Duodenal mucosa (tissue), 2 donors: ENCODE measurements around the gene RNF213.
"Not testable (repeated sequence)": the region's sequence is repeated elsewhere in the genome, so short reads cannot be mapped to it uniquely, and the experiment has no call there.

Experiments
- H3K27ac ChIP-seq: one replicate; pipeline ENCODE4 v1.7.0; 2013; ENCODE audit warnings: low read depth, low read length
- H3K27me3 ChIP-seq, 2 donors: one replicate each; pipeline ENCODE4 v1.7.0; 2013; ENCODE audit warnings: low read length in 2 of 2, control low read depth in 1 of 2; ENCODE audit not compliant: insufficient read depth in 2 of 2, control insufficient read depth in 1 of 2
- H3K36me3 ChIP-seq, 2 donors: one replicate each; pipeline ENCODE4 v1.7.0; 2013; ENCODE audit warnings: low read length in 2 of 2, control low read depth in 1 of 2; ENCODE audit not compliant: insufficient read depth in 2 of 2, control insufficient read depth in 1 of 2
- H3K4me1 ChIP-seq, 2 donors: one replicate each; pipeline ENCODE4 v1.7.0; 2013; ENCODE audit warnings: low read length in 2 of 2, control low read depth in 1 of 2; ENCODE audit not compliant: insufficient read depth in 2 of 2, control insufficient read depth in 1 of 2
- H3K4me3 ChIP-seq, 2 donors: one replicate each; pipeline ENCODE4 v1.7.0; 2013; ENCODE audit warnings: low read length in 2 of 2, low read depth in 1 of 2
- H3K9ac ChIP-seq, 2 donors: one replicate each; pipeline ENCODE4 v1.7.0; 2013; ENCODE audit warnings: low read length in 2 of 2, low read depth in 1 of 2
- H3K9me3 ChIP-seq, 2 donors: one replicate each; pipeline ENCODE4 v1.7.0; 2013; ENCODE audit warnings: low read length in 2 of 2, control low read depth in 1 of 2; ENCODE audit not compliant: control insufficient read depth in 1 of 2

Gene RNF213

GRCh38 chr17:80242505-80242904 is 18.1 kb upstream of the RNF213 start:
- H3K4me3 ChIP-seq: no peak overlapping the region
- H3K9ac ChIP-seq: no peak overlapping the region
- H3K27me3 ChIP-seq: no peaks in the 10 kb centered on the region
- no peak overlapping the region for H3K27ac ChIP-seq
- no peaks in the 10 kb centered on the region for H3K9me3 ChIP-seq
- H3K4me1 ChIP-seq: no peaks in the 10 kb centered on the region
- H3K36me3 ChIP-seq: peaks cover 8 to 19% of the 10 kb centered on the region in 2 donors

- Histone ChIP-seq H3K36me3 (peaks cover 5 to 14% of the 10 kb centered on the region in 2 donors), H3K27ac (no peak overlapping the region), H3K9ac (no peak overlapping the region), H3K27me3 (no peaks in the 10 kb centered on the region), H3K9me3 (no peaks in the 10 kb centered on the region), H3K4me1 (no peaks in the 10 kb centered on the region), H3K4me3 (no peak overlapping the region)
These were observed 16.9 kb upstream of the RNF213 start for GRCh38 chr17:80243526-80244433.

- H3K4me3 ChIP-seq, H3K27me3 ChIP-seq, H3K9ac ChIP-seq, H3K27ac ChIP-seq, H3K4me1 ChIP-seq, H3K9me3 ChIP-seq: not testable (repeated sequence)
- peaks cover 5 to 14% of the 10 kb centered on the region in 2 donors for H3K36me3 ChIP-seq
These were observed 16.2 kb upstream of the RNF213 start for GRCh38 chr17:80244448-80244847.

GRCh38 chr17:80244871-80245509 is 15.7 kb upstream of the RNF213 start:
- Histone ChIP-seq H3K36me3 (peaks cover 5 to 14% of the 10 kb centered on the region in 2 donors), H3K9ac (no peak overlapping the region), H3K9me3 (no peaks in the 10 kb centered on the region), H3K4me1 (no peaks in the 10 kb centered on the region), H3K27ac (no peak overlapping the region), H3K27me3 (no peaks in the 10 kb centered on the region), H3K4me3 (no peak overlapping the region)

GRCh38 chr17:80245566-80246265 is 14.9 kb upstream of the RNF213 start:
- Histone ChIP-seq H3K4me1 (no peaks in the 10 kb centered on the region), H3K36me3 (peaks cover 5 to 14% of the 10 kb centered on the region in 2 donors), H3K9ac (no peak overlapping the region), H3K27me3 (no peaks in the 10 kb centered on the region), H3K27ac (no peak overlapping the region), H3K9me3 (no peaks in the 10 kb centered on the region), H3K4me3 (no peak overlapping the region)

- peaks cover 5 to 14% of the 10 kb centered on the region in 2 donors for H3K36me3 ChIP-seq
- no peaks in the 10 kb centered on the region for H3K27me3 ChIP-seq
- no peak overlapping the region for H3K4me3 ChIP-seq
- no peak overlapping the region for H3K27ac ChIP-seq
- no peaks in the 10 kb centered on the region for H3K9me3 ChIP-seq
- no peaks in the 10 kb centered on the region for H3K4me1 ChIP-seq
- H3K9ac ChIP-seq: no peak overlapping the region
These were observed 14.4 kb upstream of the RNF213 start for GRCh38 chr17:80246266-80246681.

GRCh38 chr17:80246726-80247125 is 13.9 kb upstream of the RNF213 start:
- no peak overlapping the region for H3K4me3 ChIP-seq
- H3K27me3 ChIP-seq: no peaks in the 10 kb centered on the region
- no peak overlapping the region for H3K27ac ChIP-seq
- no peaks in the 10 kb centered on the region for H3K9me3 ChIP-seq
- no peak overlapping the region for H3K9ac ChIP-seq
- peaks cover 5 to 14% of the 10 kb centered on the region in 2 donors for H3K36me3 ChIP-seq
- no peaks in the 10 kb centered on the region for H3K4me1 ChIP-seq

- Histone ChIP-seq H3K27ac (no peak overlapping the region), H3K27me3 (no peaks in the 10 kb centered on the region), H3K4me1 (no peaks in the 10 kb centered on the region), H3K9ac (no peak overlapping the region), H3K9me3 (no peaks in the 10 kb centered on the region), H3K36me3 (peaks cover 5 to 14% of the 10 kb centered on the region in 2 donors), H3K4me3 (no peak overlapping the region)
These were observed 13.1 kb upstream of the RNF213 start for GRCh38 chr17:80247561-80247960.

GRCh38 chr17:80248001-80248893 is 12.4 kb upstream of the RNF213 start:
- peaks cover 5 to 14% of the 10 kb centered on the region in 2 donors for H3K36me3 ChIP-seq

More at GRCh38 chr17:80248001-80248893, 12.4 kb upstream of the RNF213 start:
- Histone ChIP-seq H3K9me3 (no peaks in the 10 kb centered on the region), H3K4me3 (no peak overlapping the region), H3K4me1 (no peaks in the 10 kb centered on the region), H3K27me3 (no peaks in the 10 kb centered on the region), H3K9ac (no peak overlapping the region), H3K27ac (no peak overlapping the region)
